Stomach (tissue), 9 donors: ENCODE measurements around the gene NDUFAF3. TPM values are rescaled to one million over a fixed set of nuclear protein-coding genes. Genes with fewer than 3 reads are reported as not detected.

ENCODE experiments used
- DNase-seq, 2 donors: peaks; one replicate each; pipeline versions ENCODE4 v3.0.0 to v3.0.0-alpha.2; 2013 to 2019
- H3K27ac ChIP-seq, 5 donors: fragments of 200-600 bp in 4 of 5; sonication (generic) in 4 of 5; one replicate each; pipeline ENCODE4 v1.5.1; 2013 to 2019; ENCODE audit warnings: mild to moderate bottlenecking in 1 of 5, moderate library complexity in 1 of 5
- H3K27me3 ChIP-seq, 3 donors: fragments of 200-600 bp; sonication (generic); one replicate each; pipeline ENCODE4 v1.5.1; 2017 to 2019; ENCODE audit warnings: mixed run types in 1 of 3
- H3K36me3 ChIP-seq, 4 donors: fragments of 200-600 bp; sonication (generic); 1 replicate in 3 of 4; 2 replicates in 1 of 4; pipeline ENCODE4 v1.5.1; 2016 to 2019
- H3K4me1 ChIP-seq, 4 donors: fragments of 200-600 bp; sonication (generic); one replicate each; pipeline ENCODE4 v1.5.1; 2016 to 2019
- H3K4me3 ChIP-seq, 4 donors: fragments of 200-600 bp; sonication (generic) in 3 of 4; one replicate each; pipeline ENCODE4 v1.5.1; 2016 to 2019; ENCODE audit warnings: mild to moderate bottlenecking in 1 of 4
- H3K9me3 ChIP-seq, 4 donors: fragments of 200-600 bp; sonication (generic); one replicate each; pipeline ENCODE4 v1.5.1; 2016 to 2019
- CTCF ChIP-seq, 7 experiments: fragments of 450-650 bp in 4 of 7; fragments of 200-600 bp in 3 of 7; sonication (generic) in 3 of 7; IDR thresholded peaks; one replicate each; pipeline ENCODE4 v1.5.1; 2016 to 2019; ENCODE audit warnings: antibody characterized with exemption in 7 of 7, control low read depth in 2 of 7, mild to moderate bottlenecking in 1 of 7
- EP300 ChIP-seq: sonication (generic); formaldehyde crosslinking; IDR thresholded peaks from one replicate; pipeline ENCODE4 v1.6.1; 2017; ENCODE audit warnings: antibody characterized with exemption
- POLR2A ChIP-seq, 4 donors: fragments of 450-650 bp; IDR thresholded peaks; one replicate each; pipeline ENCODE4 v1.6.1; 2016; ENCODE audit warnings: antibody characterized with exemption in 4 of 4, control low read depth in 2 of 4, mild to moderate bottlenecking in 1 of 4, moderate library complexity in 1 of 4
- POLR2AphosphoS5 ChIP-seq, 3 donors: sonication (generic); formaldehyde crosslinking; IDR thresholded peaks; one replicate each; pipeline ENCODE4 v1.6.1; 2016; ENCODE audit warnings: antibody characterized with exemption in 3 of 3
- WGBS, 5 donors: extraction: QIAGEN DNeasy Blood & Tissue Kit in 3 of 5; methylation state at CpG; one replicate each; pipeline versions ENCODE4 v1.1.5 to v1.1.7; 2013 to 2018; 5-methylcytosine and 5-hydroxymethylcytosine counted together
- intact Hi-C: fragments of 100-400 bp; cut with DNase I; formaldehyde crosslinking; loops from one replicate; pipeline ENCODE4 v1.15.1; 2023; ENCODE audit warnings: low total_unique reads
- polyA plus RNA-seq, 3 donors: library from polyadenylated mRNA; stranded (reverse); fragments of 200-250 nt; gene quantifications; one replicate each; pipeline ENCODE4 v1.2.3, GENCODE V29; 2013
- total RNA-seq, 5 donors: library from RNA; depleted of rRNA; stranded (reverse); fragments of >200 nt; gene quantifications; one replicate each; pipeline versions ENCODE4 v1.1.0 to v1.2.3, GENCODE V29; 2014 to 2016
- donor health status: healthy with polysubstance abuse.
- donor health status: Bipolar disorder and iron deficiency.
- donor health status: healthy.

The NDUFAF3 gene
- total and polyA plus RNA-seq, 8 donors, result 41.3 to 105 (median 61.3) TPM

- intact Hi-C loops, result no loop called here
- Histone ChIP-seq H3K4me3 (peak overlapping the region; percentile 57 to 96 (median 82)), H3K9me3 (no peaks in the 10 kb centered on the region), H3K27ac (peak overlapping the region; percentile 75 to 99 (median 88)), H3K4me1 (peaks cover 35 to 60% (median 58%) of the 10 kb centered on the region in 4 donors), H3K36me3 (peaks cover 22 to 45% (median 45%) of the 10 kb centered on the region in 4 donors), H3K27me3 (no peaks in the 10 kb centered on the region)
- 5 to 20% (median 8%) methylated on average over 6 to 23 of the region's 23 CpGs for WGBS, 5 donors
- no peak for DNase-seq
- TF ChIP-seq EP300 (no peak), POLR2A (IDR thresholded peaks at IDR 0.05) (no peak), CTCF (IDR thresholded peaks at IDR 0.05) (no peak), POLR2AphosphoS5 (IDR thresholded peaks at IDR 0.05) (no peak)
Measured at GRCh38 chr3:49017229-49017970, 4.5 kb upstream of the NDUFAF3 start.

DNA sequence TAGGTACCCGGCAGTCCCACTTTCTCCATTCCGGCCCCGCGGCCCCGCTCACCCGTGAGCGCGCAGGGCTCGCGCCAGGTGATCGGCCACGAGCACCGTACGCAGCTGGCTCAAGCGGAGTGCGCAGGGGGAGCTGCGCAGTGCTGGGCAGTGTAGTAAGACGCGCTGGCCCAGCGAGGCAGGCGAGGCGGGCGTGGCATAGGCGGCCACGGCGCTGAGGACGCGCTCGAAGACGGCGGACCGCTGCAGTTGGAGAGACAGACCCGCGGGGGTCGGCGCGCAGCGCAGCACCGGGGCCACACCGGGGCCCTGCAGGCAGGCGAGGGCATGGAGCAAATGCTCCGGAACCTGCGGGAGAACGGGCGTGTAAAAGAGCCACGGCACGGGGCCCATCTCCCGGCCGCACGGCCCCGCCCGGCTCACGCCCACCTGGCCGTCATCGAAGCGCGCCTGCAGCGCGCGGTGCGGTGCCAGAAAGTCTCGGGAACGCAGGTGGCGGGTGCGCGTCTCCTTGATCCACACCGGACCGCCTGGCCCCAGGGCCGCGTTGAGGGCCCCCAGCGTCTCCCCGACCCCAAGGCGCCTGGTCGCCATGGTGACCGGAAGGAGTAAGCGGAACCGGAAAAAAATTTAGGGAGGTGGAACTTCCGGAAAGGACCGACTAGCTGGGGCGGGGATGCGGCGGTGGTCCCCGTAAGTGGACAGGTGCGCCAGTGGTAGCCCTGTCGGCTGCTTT, 3.8 kb upstream of the NDUFAF3 start, which contains the start of gene DALRD3:
Gene DALRD3 (minus strand): TSS at position 610 of the 736 bp plus-strand sequence. CDS start 16 bp downstream, at position 594.
- Histone ChIP-seq H3K27me3 (no peaks in the 10 kb centered on the region), H3K9me3 (no peaks in the 10 kb centered on the region), H3K27ac (peak within 1 kb of the TSS; percentile 89 to 100 (median 99)), H3K4me3 (peak within 1 kb of the TSS; percentile 57 to 96 (median 82)), H3K36me3 (peaks cover 22 to 41% (median 40%) of the 10 kb centered on the region in 4 donors), H3K4me1 (peaks cover 40 to 60% (median 58%) of the 10 kb centered on the region in 4 donors)
- TF ChIP-seq EP300, result no peak
- TF ChIP-seq POLR2A (IDR thresholded peaks at IDR 0.05), result no peak
- peak in 2 of 3 donors; percentile 22 to 70 for TF ChIP-seq POLR2AphosphoS5 (IDR thresholded peaks at IDR 0.05)
- peak; percentile 65 to 88 for DNase-seq
- WGBS, 5 donors, result 0 to 1% (median 0%) methylated on average over 19 to 85 of the region's 85 CpGs
- intact Hi-C loops, result no loop called here

- DNase-seq, result no peak
- H3K9me3 ChIP-seq, result no peaks in the 10 kb centered on the region
- H3K27ac ChIP-seq, result peak overlapping the region; percentile 75 to 99 (median 88)
- peak overlapping the region; percentile 57 to 96 (median 82) for H3K4me3 ChIP-seq
- peaks cover 44 to 61% (median 60%) of the 10 kb centered on the region in 4 donors for H3K4me1 ChIP-seq
- intact Hi-C loops, result no loop called here
- no peak for TF ChIP-seq POLR2A (IDR thresholded peaks at IDR 0.05)
- TF ChIP-seq POLR2AphosphoS5 (IDR thresholded peaks at IDR 0.05), result no peak
- TF ChIP-seq EP300, result no peak
- no peak for TF ChIP-seq CTCF (IDR thresholded peaks at IDR 0.05)
- 1 to 3% (median 2%) methylated on average over 17 to 18 of the region's 18 CpGs for WGBS, 5 donors
- no peaks in the 10 kb centered on the region for H3K27me3 ChIP-seq
- peaks cover 26 to 41% (median 40%) of the 10 kb centered on the region in 4 donors for H3K36me3 ChIP-seq
Measured at GRCh38 chr3:49018707-49019006, 3.3 kb upstream of the NDUFAF3 start.

- peaks cover 44 to 71% (median 67%) of the 10 kb centered on the region in 4 donors for H3K4me1 ChIP-seq
- WGBS, 5 donors, result 33 to 54% (median 33%) methylated on average over 11 to 12 of the region's 12 CpGs
- H3K27ac ChIP-seq, result peak overlapping the region; percentile 98 to 100 (median 99)
- intact Hi-C loops, result no loop called here
- no peaks in the 10 kb centered on the region for H3K9me3 ChIP-seq
- DNase-seq, result peak in 1 of 2 donors; percentile 37
- H3K4me3 ChIP-seq, result peak overlapping the region; percentile 77 to 94 (median 85)
- H3K27me3 ChIP-seq, result no peaks in the 10 kb centered on the region
- peaks cover 28 to 41% (median 40%) of the 10 kb centered on the region in 4 donors for H3K36me3 ChIP-seq
- TF ChIP-seq POLR2AphosphoS5 (IDR thresholded peaks at IDR 0.05), result no peak
- no peak for TF ChIP-seq CTCF (IDR thresholded peaks at IDR 0.05)
- TF ChIP-seq EP300, result no peak
- TF ChIP-seq POLR2A (IDR thresholded peaks at IDR 0.05), result no peak
Measured at GRCh38 chr3:49019941-49020329, 2.0 kb upstream of the NDUFAF3 start.
